Stimulated activated CD8-positive, alpha-beta memory T cell treated with anti-CD3 and anti-CD28 coated beads, Interleukin-4, amount 100 ng/mL, for 4 hours (primary cell): ENCODE measurements around the gene USP10.

Experiments
- DNase-seq, 2 donors: peaks; one replicate each; pipeline ENCODE4 v3.0.0-alpha.2; 2020; ENCODE audit warnings: low read depth in 2 of 2, low spot score in 1 of 2

The USP10 gene

DNA sequence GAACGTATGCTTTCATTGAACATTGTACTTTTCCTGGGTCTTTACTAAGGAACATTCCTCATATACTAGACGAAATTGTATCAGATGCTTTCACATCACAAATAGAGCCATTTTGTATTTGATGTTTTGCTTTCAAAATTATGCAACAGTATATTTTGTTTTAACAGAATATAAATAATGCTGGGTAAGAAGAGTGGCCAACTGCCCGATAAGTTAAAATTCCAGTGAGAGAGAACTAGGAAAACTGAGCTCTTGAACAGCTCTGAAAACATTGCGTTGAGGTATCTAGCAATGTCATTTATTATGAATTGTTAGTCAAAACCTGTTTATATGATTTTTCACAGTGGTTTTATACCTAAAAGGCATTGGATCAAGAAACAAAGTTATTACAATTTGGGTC, 50.8 kb downstream of the USP10 start:
- no peak for DNase-seq

DNA sequence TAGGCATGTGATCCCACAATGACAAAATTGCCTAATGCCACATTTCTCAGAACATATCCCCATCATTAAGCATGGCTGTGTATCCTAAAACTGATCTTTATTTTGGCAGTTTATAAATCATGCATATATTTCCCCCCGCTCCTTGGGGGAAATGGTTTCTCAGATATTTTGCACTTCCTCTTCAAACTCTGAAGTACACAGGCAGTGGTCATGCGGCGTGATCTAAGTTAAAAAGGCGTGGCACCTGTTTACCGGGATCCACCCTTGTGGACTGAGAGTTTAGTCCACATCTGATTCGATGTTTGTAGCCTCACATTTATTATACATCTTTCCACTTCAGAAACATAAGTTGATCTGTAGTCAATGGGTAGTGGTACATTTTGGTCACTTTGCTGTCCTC, 51.4 kb downstream of the USP10 start:
- no peak for DNase-seq

- DNase-seq, result no peak
These were observed 52.1 kb downstream of the USP10 start for GRCh38 chr16:84751947-84752346.

GRCh38 chr16:84752600-84752999, 52.8 kb downstream of the USP10 start:
- DNase-seq, result no peak

DNA sequence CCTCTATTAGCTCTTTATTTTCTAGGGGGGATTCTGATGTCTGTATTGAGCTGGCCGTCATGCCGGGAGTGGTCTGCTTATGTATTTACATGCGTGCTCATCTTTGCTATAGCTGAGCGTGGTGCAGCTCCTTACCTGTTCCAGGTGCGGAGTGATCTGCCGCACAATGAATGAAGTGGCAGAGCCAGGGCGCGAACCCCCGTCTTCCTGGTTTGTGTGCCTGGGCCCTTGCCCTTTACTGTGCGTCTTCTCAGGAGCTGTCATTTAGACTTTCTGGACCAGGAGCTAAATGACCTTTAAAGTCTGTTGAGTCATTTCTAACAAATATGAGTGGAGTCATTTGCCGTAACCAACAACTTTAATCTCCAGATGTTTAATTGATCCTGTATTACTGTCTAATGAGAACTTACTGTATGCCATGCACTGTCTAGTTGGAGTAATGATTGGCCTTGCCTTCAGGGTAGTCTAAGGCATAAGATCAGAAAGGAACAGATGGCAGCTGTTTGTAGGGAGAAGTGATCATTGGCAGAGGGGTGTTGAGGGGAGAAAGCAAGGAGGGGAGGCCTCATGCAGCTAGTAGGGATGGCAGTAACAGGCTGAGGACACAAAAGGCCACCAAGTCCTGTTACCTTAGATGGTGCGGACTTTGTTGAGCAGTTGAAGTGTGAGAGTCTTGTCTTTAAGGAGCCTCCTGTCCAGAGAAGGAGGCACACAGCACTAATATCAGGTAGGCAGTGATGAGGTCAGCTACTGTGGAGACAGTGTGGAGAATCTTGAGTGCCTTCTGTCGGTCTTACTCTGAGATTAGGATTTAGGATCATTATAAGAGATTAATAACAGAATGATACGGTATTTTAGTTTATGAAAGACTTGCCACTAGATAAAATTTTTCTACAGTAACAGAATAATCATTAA, 53.9 kb downstream of the USP10 start:
- DNase-seq, result no peak

DNA sequence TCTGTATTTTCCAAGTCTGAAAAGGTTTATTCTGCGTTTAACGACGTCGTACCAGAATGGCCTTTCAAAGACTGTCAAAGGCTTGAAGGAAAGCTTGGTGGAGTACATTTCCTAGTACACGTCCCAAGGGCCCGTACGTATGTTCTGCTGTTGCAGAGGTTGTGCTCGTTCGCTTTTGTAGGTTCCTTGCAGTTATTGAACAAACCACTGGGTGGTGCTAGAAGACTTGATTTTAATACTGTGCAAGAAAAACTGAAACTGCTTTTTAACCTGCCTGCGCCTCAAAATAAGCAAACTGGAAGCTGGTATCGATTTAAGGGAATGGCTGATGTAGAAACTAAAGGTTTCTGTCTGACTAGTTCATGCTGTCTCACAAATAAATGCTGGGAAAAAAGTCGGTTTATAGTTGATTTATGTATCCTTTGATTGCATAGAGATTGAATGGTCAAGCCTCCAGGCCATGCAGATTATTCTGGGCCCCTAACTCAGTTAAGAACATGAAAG, 54.6 kb downstream of the USP10 start:
- DNase-seq, result peak; percentile 23 to 28

DNA sequence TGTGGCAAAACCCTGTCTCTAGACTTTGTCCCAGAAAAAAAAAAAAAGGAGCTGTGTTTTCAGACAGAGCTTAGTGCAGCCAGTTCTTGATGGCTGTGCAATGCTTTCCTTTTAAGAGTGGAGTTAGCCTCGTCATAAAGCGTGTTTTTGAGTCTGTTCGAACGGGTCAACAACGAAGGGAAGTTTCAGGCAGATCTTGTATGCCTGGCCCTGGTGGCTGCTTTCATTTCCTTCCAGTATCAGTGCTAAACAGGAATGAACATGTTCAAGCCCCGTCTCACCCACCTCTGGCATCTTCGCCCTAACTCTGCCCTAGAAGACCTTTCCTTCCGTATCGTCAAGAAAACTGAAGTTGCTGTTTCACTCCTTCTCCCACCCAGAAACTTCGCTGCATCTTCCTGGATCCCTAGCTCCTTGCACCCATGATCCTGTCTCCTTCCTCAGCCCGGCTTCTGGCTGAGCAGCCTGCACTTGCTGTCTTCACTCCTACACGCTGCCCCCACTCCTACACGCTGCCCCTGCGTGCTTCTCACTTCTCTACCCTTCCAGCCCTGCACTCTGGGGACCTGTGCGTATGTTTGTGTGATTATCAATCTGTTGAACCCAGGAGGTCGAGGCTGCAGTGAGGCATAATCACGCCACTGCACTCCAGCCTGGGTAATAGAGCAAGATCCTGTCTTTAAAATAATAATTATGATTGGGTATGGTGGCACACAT, 55.3 kb downstream of the USP10 start:
- no peak for DNase-seq

GRCh38 chr16:84756830-84757229, 57.0 kb downstream of the USP10 start:
- no peak for DNase-seq

GRCh38 chr16:84758627-84759026, 58.8 kb downstream of the USP10 start:
- DNase-seq, result no peak

GRCh38 chr16:84759061-84759460, 59.3 kb downstream of the USP10 start:
- DNase-seq, result no peak

DNA sequence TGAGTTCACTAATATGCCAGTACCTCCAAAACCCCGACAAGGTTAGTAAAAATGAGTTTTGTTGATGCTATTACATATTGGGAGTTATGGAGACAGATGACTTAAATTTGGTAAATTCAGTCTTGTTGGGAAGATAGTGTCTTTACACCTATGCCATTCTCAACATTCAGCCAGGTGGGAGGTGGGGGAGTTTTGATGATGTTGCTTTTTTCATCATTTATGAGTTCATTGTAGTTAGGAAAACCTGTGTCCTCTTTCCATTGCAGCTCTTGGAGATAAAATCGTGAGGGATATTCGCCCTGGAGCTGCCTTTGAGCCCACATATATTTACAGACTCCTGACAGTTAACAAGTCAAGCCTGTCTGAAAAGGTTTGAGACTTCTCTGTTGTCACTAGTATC, 60.1 kb downstream of the USP10 start:
- DNase-seq, result no peak

GRCh38 chr16:84761448-84762368, 61.9 kb downstream of the USP10 start:
- DNase-seq, result no peak

- DNase-seq, result no peak
These were observed 63.4 kb downstream of the USP10 start for GRCh38 chr16:84763164-84763563.

DNA sequence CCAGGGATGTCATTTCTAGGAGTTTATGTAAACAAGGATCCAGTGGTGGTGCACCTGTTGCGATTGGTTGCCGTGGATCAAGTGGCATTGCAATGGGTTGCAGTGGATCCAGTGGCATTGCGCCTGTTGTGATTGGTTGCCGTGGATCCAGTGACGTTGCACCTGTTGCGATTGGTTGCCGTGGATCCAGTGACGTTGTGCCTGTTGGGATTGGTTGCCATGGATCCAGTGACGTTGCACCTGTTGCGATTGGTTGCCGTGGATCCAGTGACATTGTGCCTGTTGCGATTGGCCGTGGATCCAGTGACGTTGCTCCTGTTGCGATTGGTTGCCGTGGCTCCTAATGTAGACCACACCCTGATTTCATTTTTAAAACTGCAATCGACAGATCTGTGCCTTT, 63.8 kb downstream of the USP10 start:
- no peak for DNase-seq

- no peak for DNase-seq
These were observed 65.2 kb downstream of the USP10 start for GRCh38 chr16:84764970-84765369.

DNA sequence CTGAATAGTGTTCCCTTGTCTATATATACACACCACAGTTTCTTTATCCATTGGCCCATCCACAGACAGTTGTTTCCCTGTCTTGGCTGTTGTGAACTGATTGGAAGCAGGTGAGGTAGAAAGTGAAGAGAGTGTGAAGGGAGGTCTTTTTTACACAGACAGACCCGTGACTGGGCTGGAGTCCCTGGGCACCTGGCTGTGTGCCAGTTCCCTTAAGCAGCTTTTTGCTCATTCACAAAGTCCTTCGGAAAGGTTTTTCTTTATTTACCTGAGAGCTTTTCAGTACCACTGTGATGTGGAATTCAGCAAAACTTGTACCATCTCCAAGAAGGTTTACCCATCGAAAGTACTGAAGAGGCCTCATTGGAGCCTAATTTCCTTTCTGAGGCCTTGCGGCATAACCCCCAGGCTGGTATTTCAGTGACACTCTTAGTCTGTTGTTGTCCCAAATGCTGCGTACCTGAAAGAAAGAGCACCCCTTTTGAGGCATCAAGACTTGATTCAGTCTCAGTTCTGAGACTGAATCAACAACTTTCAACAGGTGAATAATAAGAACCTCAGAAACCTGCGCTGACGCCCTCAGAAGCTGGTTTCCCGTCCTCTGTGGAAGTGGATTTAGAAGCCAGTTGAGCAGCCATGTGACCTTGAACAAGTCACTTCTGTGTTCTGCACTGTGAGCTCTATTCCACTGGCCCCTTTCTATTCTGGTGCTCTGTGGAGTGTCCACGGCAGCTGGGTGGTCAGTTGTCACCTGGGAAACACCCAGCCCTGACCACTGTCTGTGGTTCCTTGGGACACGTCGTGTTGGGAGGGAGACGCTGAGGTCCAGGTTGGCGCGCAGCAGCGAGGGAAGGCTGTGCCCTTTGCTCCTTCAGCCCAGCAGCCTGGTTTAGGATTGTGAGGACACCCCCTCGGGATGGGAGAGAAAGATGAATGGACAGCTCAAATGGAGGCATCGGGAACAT, 66.1 kb downstream of the USP10 start:
- no peak for DNase-seq

- no peak for DNase-seq
These were observed 67.4 kb downstream of the USP10 start for GRCh38 chr16:84766978-84767773.

DNA sequence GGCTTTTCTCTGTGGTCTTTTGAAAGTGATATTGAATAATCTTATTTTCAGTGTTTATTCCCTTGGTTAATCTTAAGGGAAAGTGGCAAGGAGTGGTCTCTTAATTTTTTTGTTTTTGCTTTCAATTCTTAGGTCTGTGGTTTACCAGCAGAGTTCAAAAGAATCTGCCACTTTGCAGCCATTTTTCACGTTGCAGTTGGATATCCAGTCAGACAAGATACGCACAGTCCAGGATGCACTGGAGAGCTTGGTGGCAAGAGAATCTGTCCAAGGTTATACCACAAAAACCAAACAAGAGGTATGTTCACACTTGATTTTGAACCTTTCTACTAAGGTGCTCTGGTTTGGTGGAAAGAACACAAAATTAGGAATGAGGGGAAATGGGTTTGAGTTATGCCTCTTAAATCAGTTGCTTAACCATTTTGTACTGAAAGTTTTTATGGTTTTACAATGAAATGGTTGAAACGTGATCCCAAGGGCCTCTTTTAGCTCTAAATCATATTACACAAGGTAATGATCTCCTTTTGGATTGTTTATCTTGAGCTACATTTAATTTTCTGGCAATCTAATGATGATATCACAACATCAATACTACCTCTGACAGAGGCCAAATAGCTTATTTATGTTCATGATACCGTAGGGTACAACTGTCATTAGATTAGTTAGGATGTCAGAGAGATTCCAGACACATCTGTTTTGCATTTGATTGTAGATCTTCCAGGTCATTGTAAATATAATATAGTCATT, 68.4 kb downstream of the USP10 start:
- no peak for DNase-seq

DNA sequence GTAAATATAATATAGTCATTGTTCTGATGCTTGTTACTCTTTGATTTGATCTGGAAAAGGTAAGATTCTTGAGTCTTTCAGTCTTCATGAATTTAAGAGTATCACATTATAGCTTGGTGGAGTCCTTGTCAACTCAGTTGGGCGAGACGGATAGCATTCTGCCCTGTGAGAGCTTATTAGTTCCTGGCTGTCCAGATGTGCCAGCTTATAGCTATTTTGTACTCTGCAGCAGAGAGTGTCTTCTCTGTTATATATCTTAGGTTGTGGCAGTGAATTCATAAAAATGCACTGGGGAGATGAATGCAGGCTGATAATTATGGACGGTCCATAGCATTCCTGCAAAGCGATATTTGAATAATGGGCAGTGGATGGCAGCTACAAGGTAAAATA, 69.0 kb downstream of the USP10 start:
- DNase-seq, result no peak
